GM12878 (cell line): ENCODE data around the gene DNAJC3. TPM values are rescaled to one million over a fixed set of nuclear protein-coding genes. Genes with fewer than 3 reads are reported as not detected.

Experiments
- ATAC-seq: fragments of 200-7000 bp; cut with Tn5 transposase; 3 replicates; pipeline ENCODE4 v1.9.1; 2020; ENCODE audit warnings: mild to moderate bottlenecking, moderate library complexity
- BruUV-seq: library from RNA; stranded (reverse); fragments of 400-500 nt; replicated peaks from 2 replicates; lab custom pipeline; 2021; lab: Mats Ljungman, UMichigan
- CTCF ChIA-PET: fragments of 300-600 bp; sonication (Branson Sonifier 250); formaldehyde crosslinking; extraction: SDS; loops from one replicate; lab custom pipeline; 2021; ENCODE audit warnings: inconsistent platforms; lab: Yijun Ruan, JAX
- POLR2A ChIA-PET: fragments of 350-600 bp; formaldehyde crosslinking; extraction: SDS; loops from one replicate; lab custom pipeline; 2021; ENCODE audit warnings: inconsistent platforms; lab: Charles Lee
- RAD21 ChIA-PET: fragments of 300-600 bp; sonication (Branson Sonifier 250); formaldehyde crosslinking; loops from one replicate; lab custom pipeline; 2023; ENCODE audit warnings: antibody characterized with exemption; ENCODE audit not compliant: unreplicated experiment; lab: Charles Lee
- SMC1A ChIA-PET: fragments of 300-600 bp; sonication (Branson Sonifier 250); formaldehyde crosslinking; loops from one replicate; lab custom pipeline; 2023; ENCODE audit not compliant: unreplicated experiment, uncharacterized antibody; lab: Charles Lee
- DNase-seq: peaks from one replicate; pipeline ENCODE4 v3.0.0-alpha.2; 2011; ENCODE audit warnings: low read depth, low spot score
- FAIRE-seq: peaks from 3 replicates; lab custom pipeline; 2011; peaks lifted over from hg19 to GRCh38; lab: Jason Lieb, UNC
- H2AFZ ChIP-seq: 2 replicates; pipeline ENCODE4 v1.6.0; 2011; ENCODE audit warnings: low read depth, low read length, control low read depth; ENCODE audit not compliant: control insufficient read depth
- H3K27ac ChIP-seq: 2 replicates; pipeline ENCODE4 v1.5.1; 2011; ENCODE audit warnings: control low read depth; ENCODE audit not compliant: control insufficient read depth, insufficient read depth
- H3K27me3 ChIP-seq, 2 experiments: replicated peaks in 1 of 2; 2 replicates each; pipeline versions ENCODE4 v1.6.0 to v1.6.1; 2011; ENCODE audit warnings: low read length in 1 of 2; ENCODE audit not compliant: control insufficient read depth in 2 of 2, insufficient read depth in 2 of 2
- H3K36me3 ChIP-seq, 2 experiments: 2 replicates each; pipeline ENCODE4 v1.5.1; 2011; ENCODE audit warnings: low read length in 1 of 2; ENCODE audit not compliant: control insufficient read depth in 2 of 2, insufficient read depth in 2 of 2
- H3K4me1 ChIP-seq: 2 replicates; pipeline ENCODE4 v1.6.1; 2011; ENCODE audit warnings: mild to moderate bottlenecking, low read length, moderate library complexity, mixed read lengths; ENCODE audit not compliant: control insufficient read depth, insufficient read depth
- H3K4me2 ChIP-seq: 2 replicates; pipeline ENCODE4 v1.6.0; 2011; ENCODE audit warnings: control low read depth; ENCODE audit not compliant: control insufficient read depth, insufficient read depth
- H3K4me3 ChIP-seq: fragments of 200-600 bp; sonication (generic); 2 replicates; pipeline ENCODE4 v1.5.1; 2016
- H3K79me2 ChIP-seq: 2 replicates; pipeline ENCODE4 v1.6.0; 2011; ENCODE audit warnings: low read length; ENCODE audit not compliant: control insufficient read depth, insufficient read depth
- H3K9ac ChIP-seq: 2 replicates; pipeline ENCODE4 v1.8.0; 2011; ENCODE audit warnings: low read length, control low read depth, mixed read lengths; ENCODE audit not compliant: control insufficient read depth, insufficient read depth
- H3K9me3 ChIP-seq: replicated peaks from 3 replicates; pipeline ENCODE4 v1.5.1; 2011; ENCODE audit warnings: mild to moderate bottlenecking, low read length; ENCODE audit not compliant: control insufficient read depth, insufficient read depth
- H4K20me1 ChIP-seq: 2 replicates; pipeline ENCODE4 v1.6.0; 2011; ENCODE audit not compliant: control insufficient read depth, insufficient read depth
- BHLHE40 ChIP-seq, 2 experiments: fragments of 450-650 bp in 1 of 2; IDR thresholded peaks; 2 replicates each; pipeline ENCODE4 v1.6.1; 2011 to 2017; ENCODE audit warnings: low read depth in 2 of 2, borderline replicate concordance in 1 of 2, improper control_type of control experiment in 1 of 2, low read length in 1 of 2, mild to moderate bottlenecking in 1 of 2
- DPF2 ChIP-seq: fragments of 450-650 bp; IDR thresholded peaks from 2 replicates; pipeline ENCODE4 v1.6.1; 2017; ENCODE audit warnings: mild to moderate bottlenecking
- EZH2 ChIP-seq: IDR thresholded peaks from 2 replicates; pipeline ENCODE4 v1.6.1; 2012; ENCODE audit warnings: low read depth, mild to moderate bottlenecking, control low read depth, inconsistent platforms, low read length, borderline replicate concordance; ENCODE audit not compliant: control insufficient read depth
- HCFC1 ChIP-seq: fragments of 150-350 bp; IDR thresholded peaks from 2 replicates; pipeline ENCODE4 v1.6.1; 2014; ENCODE audit warnings: low read length
- MTA2 ChIP-seq: fragments of 450-650 bp; IDR thresholded peaks from 2 replicates; pipeline ENCODE4 v1.6.1; 2016; ENCODE audit warnings: low read depth, mild to moderate bottlenecking, moderate library complexity
- PAX5 ChIP-seq: IDR thresholded peaks from 2 replicates; pipeline ENCODE4 v1.6.1; 2011; ENCODE audit warnings: low read depth, low read length, borderline replicate concordance
- POLR2AphosphoS2 ChIP-seq: IDR thresholded peaks from 2 replicates; pipeline ENCODE4 v1.6.1; 2011; ENCODE audit warnings: low read depth, mild to moderate bottlenecking, low read length, improper control_type of control experiment, moderate library complexity
- SIN3A ChIP-seq: IDR thresholded peaks from 2 replicates; pipeline ENCODE4 v1.6.1; 2012; ENCODE audit warnings: low read depth, low read length, improper control_type of control experiment
- SRF ChIP-seq, 2 experiments: IDR thresholded peaks; 2 replicates each; pipeline ENCODE4 v1.6.1; 2011; ENCODE audit warnings: low read depth in 2 of 2, low read length in 2 of 2, mild to moderate bottlenecking in 1 of 2, moderate library complexity in 1 of 2
- STAT3 ChIP-seq: IDR thresholded peaks from 2 replicates; pipeline ENCODE4 v1.6.1; 2011; ENCODE audit warnings: low read depth, low read length, improper control_type of control experiment
- TCF3 ChIP-seq: IDR thresholded peaks from 2 replicates; pipeline ENCODE4 v1.6.1; 2012; ENCODE audit warnings: low read depth, mild to moderate bottlenecking, low read length, borderline replicate concordance; ENCODE audit not compliant: insufficient read depth
- USF1 ChIP-seq: IDR thresholded peaks from 2 replicates; pipeline ENCODE4 v1.6.1; 2011; ENCODE audit warnings: borderline replicate concordance, low read depth, mild to moderate bottlenecking, moderate library complexity, mixed read lengths, low read length; ENCODE audit not compliant: insufficient read depth; ENCODE audit errors: extremely low read length
- ZNF687 ChIP-seq: fragments of 450-650 bp; IDR thresholded peaks from 2 replicates; pipeline ENCODE4 v1.6.1; 2017; ENCODE audit warnings: mild to moderate bottlenecking, moderate library complexity
- ZZZ3 ChIP-seq: IDR thresholded peaks from 2 replicates; pipeline ENCODE4 v1.6.1; 2011; ENCODE audit warnings: low read depth; ENCODE audit not compliant: control insufficient read depth, insufficient read length
- WGBS: methylation state at CpG from one replicate; pipeline ENCODE4 v1.1.6; 2016; ENCODE audit warnings: low lambda C conversion rate; ENCODE audit not compliant: insufficient replicate concordance, insufficient coverage; ENCODE audit errors: missing lambda C conversion rate; 5-methylcytosine and 5-hydroxymethylcytosine counted together
- in situ Hi-C: fragments of 300-500 bp; cut with MboI; formaldehyde crosslinking; loops from 9 replicates; pipeline ENCODE4 v1.14.3; 2018; ENCODE audit warnings: mixed read lengths
- intact Hi-C: fragments of 100-400 bp; cut with micrococcal nuclease; formaldehyde crosslinking; loops from one replicate; pipeline ENCODE4 v1.14.2; 2022; ENCODE audit not compliant: unreplicated experiment
- polyA plus RNA-seq, 11 experiments: library from polyadenylated mRNA; depleted of rRNA in 4 of 11; unstranded in 6 of 11; stranded (reverse) in 5 of 11; fragments of >200 nt; fragmentation: Nextera tagmentation in 4 of 11; fragmentation: Illumina TruSeq in 1 of 11; extraction: Ambion mirVana in 4 of 11; extraction: Trizol in 1 of 11; gene quantifications; 1 replicate in 1 of 11; 2 replicates in 10 of 11; pipeline versions ENCODE4 v1.2.1 to v1.2.3, GENCODE V29; 2011 to 2016; ENCODE audit warnings: inconsistent platforms in 2 of 11, missing spikeins in 2 of 11, low read depth in 1 of 11
- total RNA-seq, 4 experiments: library from RNA; depleted of rRNA in 3 of 4; stranded (reverse); fragments of >200 nt in 3 of 4; fragmentation: Illumina TruSeq in 1 of 4; extraction: Trizol in 1 of 4; gene quantifications; 2 replicates each; pipeline versions ENCODE4 v1.2.1 to v1.2.3, GENCODE V29; 2013 to 2021
- TF ChIP-seq, protein P1 (sequence below): fragments of 450-650 bp; formaldehyde crosslinking; IDR thresholded peaks from 2 replicates; pipeline ENCODE4 v1.4.0; 2022; ENCODE audit warnings: mild to moderate bottlenecking, moderate library complexity

DNAJC3 gene
- total and polyA plus RNA-seq, 10 of the 15 experiments (the other 5 are each of a cell fraction or from before 2014, with no cell fraction given): 9.3 to 37.4 (median 19.0) TPM

DNA sequence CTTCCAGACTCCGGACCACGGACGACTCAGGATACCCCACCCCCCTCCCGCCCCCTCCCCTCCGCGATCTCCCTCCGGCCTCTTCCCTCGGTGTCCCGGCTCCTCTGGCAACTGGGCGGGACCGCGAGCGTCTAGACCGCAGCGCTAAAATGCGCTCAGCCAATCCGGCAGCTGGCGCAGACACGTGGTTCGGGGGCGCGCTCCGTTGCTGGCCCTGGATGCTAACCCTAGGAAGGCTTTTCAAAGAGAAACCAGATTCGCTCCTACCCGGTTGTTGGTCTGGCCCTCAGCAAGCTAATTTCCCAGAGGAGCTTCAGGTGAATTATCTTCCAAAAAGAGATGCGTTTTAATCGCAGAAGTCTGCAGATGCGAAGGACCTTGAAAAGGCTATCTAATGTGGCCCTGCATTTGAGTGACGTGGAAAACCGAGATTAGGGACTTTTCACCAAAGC is 32.3 kb upstream of the DNAJC3 start, which contains the start of gene DZIP1 (continued):
- peak; percentile 73 for TF ChIP-seq USF1
- TF ChIP-seq ZNF687: no peak
- TF ChIP-seq HCFC1: no peak
- TF ChIP-seq BHLHE40 (IDR thresholded peaks at IDR 0.05; ENCODE audit: borderline replicate concordance in 1 of 2, low read depth in 2 of 2, low read length in 1 of 2): no peak
- TF ChIP-seq SIN3A: no peak
- no peak for TF ChIP-seq DPF2
- TF ChIP-seq SRF (IDR thresholded peaks at IDR 0.05; ENCODE audit: low read depth in 2 of 2, low read length in 2 of 2): no peak

GRCh38 chr13:95647321-95647720 is 29.6 kb upstream of the DNAJC3 start:
- H2AFZ ChIP-seq: no peak overlapping the region
- WGBS: 67% methylated on average over 6 of the region's 6 CpGs
- no peak overlapping the region for H3K9ac ChIP-seq
- no peak for TF ChIP-seq TCF3
- TF ChIP-seq PAX5: no peak
- no peak for TF ChIP-seq ZZZ3
- TF ChIP-seq MTA2: no peak
- TF ChIP-seq DPF2: no peak
- TF ChIP-seq POLR2AphosphoS2: no peak
- TF ChIP-seq, protein P1, sequence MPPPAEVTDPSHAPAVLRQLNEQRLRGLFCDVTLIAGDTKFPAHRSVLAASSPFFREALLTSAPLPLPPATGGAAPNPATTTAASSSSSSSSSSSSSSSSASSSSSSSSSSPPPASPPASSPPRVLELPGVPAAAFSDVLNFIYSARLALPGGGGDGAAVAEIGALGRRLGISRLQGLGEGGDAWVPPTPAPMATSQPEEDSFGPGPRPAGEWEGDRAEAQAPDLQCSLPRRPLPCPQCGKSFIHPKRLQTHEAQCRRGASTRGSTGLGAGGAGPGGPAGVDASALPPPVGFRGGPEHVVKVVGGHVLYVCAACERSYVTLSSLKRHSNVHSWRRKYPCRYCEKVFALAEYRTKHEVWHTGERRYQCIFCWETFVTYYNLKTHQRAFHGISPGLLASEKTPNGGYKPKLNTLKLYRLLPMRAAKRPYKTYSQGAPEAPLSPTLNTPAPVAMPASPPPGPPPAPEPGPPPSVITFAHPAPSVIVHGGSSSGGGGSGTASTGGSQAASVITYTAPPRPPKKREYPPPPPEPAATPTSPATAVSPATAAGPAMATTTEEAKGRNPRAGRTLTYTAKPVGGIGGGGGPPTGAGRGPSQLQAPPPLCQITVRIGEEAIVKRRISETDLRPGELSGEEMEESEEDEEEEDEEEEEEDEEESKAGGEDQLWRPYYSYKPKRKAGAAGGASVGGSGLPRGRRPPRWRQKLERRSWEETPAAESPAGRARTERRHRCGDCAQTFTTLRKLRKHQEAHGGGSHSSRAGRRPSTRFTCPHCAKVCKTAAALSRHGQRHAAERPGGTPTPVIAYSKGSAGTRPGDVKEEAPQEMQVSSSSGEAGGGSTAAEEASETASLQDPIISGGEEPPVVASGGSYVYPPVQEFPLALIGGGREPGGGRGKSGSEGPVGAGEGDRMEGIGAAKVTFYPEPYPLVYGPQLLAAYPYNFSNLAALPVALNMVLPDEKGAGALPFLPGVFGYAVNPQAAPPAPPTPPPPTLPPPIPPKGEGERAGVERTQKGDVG (CRISPR knock-in tag): no peak
- TF ChIP-seq EZH2: no peak
- TF ChIP-seq STAT3: no peak
- no peaks in the 10 kb centered on the region; the same call in 1 of the 2 replicates for H3K79me2 ChIP-seq
- H3K4me1 ChIP-seq: no peaks in the 10 kb centered on the region
- no peak for FAIRE-seq
- H3K4me3 ChIP-seq: no peak overlapping the region
- ChIA-PET POLR2A (no interaction called here), SMC1A (interaction anchor here (1.4 kb wide), 1 partner anchor 110 kb away, joined by 3 read pairs; no protein-coding TSS in a partner anchor), RAD21 (no interaction called here), CTCF (interaction anchor here (1.9 kb wide), 1 partner anchor 13 kb away, joined by 6 read pairs; no protein-coding TSS in a partner anchor)
- no TSS peak for BruUV-seq
- H3K27ac ChIP-seq: no peak overlapping the region
- DNase-seq: no peak
- H3K4me2 ChIP-seq: no peak overlapping the region
- intact Hi-C loops (no loop called here), in situ Hi-C loops (no loop called here)
- H3K27me3 ChIP-seq: no peaks in the 10 kb centered on the region; a peak in 1 of 4 replicates
- H3K36me3 ChIP-seq: no peaks in the 10 kb centered on the region
- no peak for ATAC-seq
- H4K20me1 ChIP-seq: no peaks in the 10 kb centered on the region
- no peaks in the 10 kb centered on the region for H3K9me3 ChIP-seq
